ENCODE results near the gene ENPP7. TPM values are rescaled to one million over a fixed set of nuclear protein-coding genes. Genes with fewer than 3 reads are reported as not detected.

The ENPP7 gene
- total and polyA plus RNA-seq, 4 donors = 0.31 TPM; not detected in 3

DNA sequence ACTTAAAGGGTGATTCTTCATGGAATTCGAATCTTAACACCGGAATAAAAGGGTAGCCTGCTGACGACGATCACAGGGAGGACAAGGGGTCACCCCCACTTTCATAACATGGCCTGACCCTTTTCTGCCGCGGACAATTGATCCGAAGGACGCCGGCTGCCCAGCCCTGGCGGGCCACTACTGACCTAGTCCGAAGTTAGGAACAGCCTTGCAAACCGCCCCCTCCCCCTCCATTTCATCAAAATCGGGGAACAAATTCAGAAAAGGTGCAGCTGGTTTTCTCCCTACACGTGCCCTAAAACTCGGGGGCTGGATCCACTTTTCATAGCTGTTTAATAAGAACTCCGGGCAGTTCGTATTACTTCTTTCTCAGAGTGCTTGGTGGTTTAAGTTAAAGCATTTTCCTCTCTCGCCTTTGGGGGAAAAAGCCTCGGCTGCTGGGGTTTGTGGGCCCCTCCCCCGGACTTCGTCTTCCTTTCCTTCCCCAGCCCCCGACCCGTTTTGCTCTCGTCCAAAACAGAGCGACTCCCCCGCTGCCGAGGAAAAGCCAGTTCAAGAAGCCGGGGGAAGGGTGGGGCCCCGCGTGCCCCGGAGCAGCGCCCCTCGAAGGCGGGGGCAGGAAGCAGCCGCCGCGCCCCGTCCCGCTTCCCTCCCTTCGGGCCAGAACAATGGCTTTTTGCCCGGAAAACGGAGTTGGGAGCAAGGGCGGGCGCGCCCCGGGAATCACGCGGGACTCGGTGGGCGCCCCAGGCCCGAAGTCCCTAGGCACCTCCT, 46.6 kb downstream of the ENPP7 start:
- peaks cover 0 to 15% (median 2%) of the 10 kb centered on the region in 4 donors for H3K36me3 ChIP-seq (ENCODE audit: control insufficient read depth in 4 of 4, insufficient read depth in 4 of 4, low read length in 4 of 4)
- peak overlapping the region; percentile 25 to 67 for H3K9ac ChIP-seq (ENCODE audit: insufficient read depth in 1 of 2, low read length in 2 of 2)
- TF ChIP-seq, protein P1, sequence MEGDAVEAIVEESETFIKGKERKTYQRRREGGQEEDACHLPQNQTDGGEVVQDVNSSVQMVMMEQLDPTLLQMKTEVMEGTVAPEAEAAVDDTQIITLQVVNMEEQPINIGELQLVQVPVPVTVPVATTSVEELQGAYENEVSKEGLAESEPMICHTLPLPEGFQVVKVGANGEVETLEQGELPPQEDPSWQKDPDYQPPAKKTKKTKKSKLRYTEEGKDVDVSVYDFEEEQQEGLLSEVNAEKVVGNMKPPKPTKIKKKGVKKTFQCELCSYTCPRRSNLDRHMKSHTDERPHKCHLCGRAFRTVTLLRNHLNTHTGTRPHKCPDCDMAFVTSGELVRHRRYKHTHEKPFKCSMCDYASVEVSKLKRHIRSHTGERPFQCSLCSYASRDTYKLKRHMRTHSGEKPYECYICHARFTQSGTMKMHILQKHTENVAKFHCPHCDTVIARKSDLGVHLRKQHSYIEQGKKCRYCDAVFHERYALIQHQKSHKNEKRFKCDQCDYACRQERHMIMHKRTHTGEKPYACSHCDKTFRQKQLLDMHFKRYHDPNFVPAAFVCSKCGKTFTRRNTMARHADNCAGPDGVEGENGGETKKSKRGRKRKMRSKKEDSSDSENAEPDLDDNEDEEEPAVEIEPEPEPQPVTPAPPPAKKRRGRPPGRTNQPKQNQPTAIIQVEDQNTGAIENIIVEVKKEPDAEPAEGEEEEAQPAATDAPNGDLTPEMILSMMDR (IDR thresholded peaks at IDR 0.05; ENCODE audit: control extremely low read depth, extremely low read depth) = no peak
- DNase-seq (peak; percentile 88 to 91 (median 89)), ATAC-seq (ENCODE audit: insufficient read depth, low FRiP score) (peak; percentile 35)
- H3K27ac ChIP-seq (ENCODE audit: low read depth in 1 of 2, low read length in 1 of 2) = peak overlapping the region; percentile 11 to 26
- no peak overlapping the region for H3K4me3 ChIP-seq
- peaks cover 4 to 35% (median 4%) of the 10 kb centered on the region in 5 donors for H3K4me1 ChIP-seq (ENCODE audit: control insufficient read depth in 5 of 5, insufficient read depth in 5 of 5, low read length in 5 of 5)
- H3K27me3 ChIP-seq (ENCODE audit: control insufficient read depth in 3 of 3, insufficient read depth in 3 of 3, low read length in 2 of 3) = no peaks in the 10 kb centered on the region
- H3K9me3 ChIP-seq (ENCODE audit: control insufficient read depth in 4 of 4, insufficient read depth in 3 of 4, low read length in 3 of 4) = no peaks in the 10 kb centered on the region
- WGBS, 2 donors = 3 to 4% methylated on average over 32 to 51 of the region's 51 CpGs

- peak within 1 kb of the TSS; percentile 25 to 67 for H3K9ac ChIP-seq (ENCODE audit: insufficient read depth in 1 of 2, low read length in 2 of 2)
- no peaks in the 10 kb centered on the region for H3K9me3 ChIP-seq (ENCODE audit: control insufficient read depth in 4 of 4, insufficient read depth in 3 of 4, low read length in 3 of 4)
- H3K27ac ChIP-seq (ENCODE audit: low read depth in 1 of 2, low read length in 1 of 2) = peak within 1 kb of the TSS; percentile 11 to 26
- peak; percentile 85 to 90 (median 89) for DNase-seq
- WGBS, 2 donors = 0 to 1% methylated on average over 9 to 96 of the region's 96 CpGs
- TF ChIP-seq, protein P1 (IDR thresholded peaks at IDR 0.05; ENCODE audit: control extremely low read depth, extremely low read depth) = no peak
- peak within 1 kb of the TSS; percentile 57 for H3K4me3 ChIP-seq
- no peaks in the 10 kb centered on the region for H3K27me3 ChIP-seq (ENCODE audit: control insufficient read depth in 3 of 3, insufficient read depth in 3 of 3, low read length in 2 of 3)
- H3K36me3 ChIP-seq (ENCODE audit: control insufficient read depth in 4 of 4, insufficient read depth in 4 of 4, low read length in 4 of 4) = peaks cover 0 to 16% (median 5%) of the 10 kb centered on the region in 4 donors
- H3K4me1 ChIP-seq (ENCODE audit: control insufficient read depth in 5 of 5, insufficient read depth in 5 of 5, low read length in 5 of 5) = peaks cover 4 to 35% (median 4%) of the 10 kb centered on the region in 5 donors
- peak; percentile 61 for ATAC-seq (ENCODE audit: insufficient read depth, low FRiP score)
Measured at GRCh38 chr17:79777894-79778503, 47.3 kb downstream of the ENPP7 start, which contains the start of gene CBX2. TSS of gene CBX2 (plus strand) at chr17:79778148. CDS start at chr17:79778236, 88 bp downstream.

DNA sequence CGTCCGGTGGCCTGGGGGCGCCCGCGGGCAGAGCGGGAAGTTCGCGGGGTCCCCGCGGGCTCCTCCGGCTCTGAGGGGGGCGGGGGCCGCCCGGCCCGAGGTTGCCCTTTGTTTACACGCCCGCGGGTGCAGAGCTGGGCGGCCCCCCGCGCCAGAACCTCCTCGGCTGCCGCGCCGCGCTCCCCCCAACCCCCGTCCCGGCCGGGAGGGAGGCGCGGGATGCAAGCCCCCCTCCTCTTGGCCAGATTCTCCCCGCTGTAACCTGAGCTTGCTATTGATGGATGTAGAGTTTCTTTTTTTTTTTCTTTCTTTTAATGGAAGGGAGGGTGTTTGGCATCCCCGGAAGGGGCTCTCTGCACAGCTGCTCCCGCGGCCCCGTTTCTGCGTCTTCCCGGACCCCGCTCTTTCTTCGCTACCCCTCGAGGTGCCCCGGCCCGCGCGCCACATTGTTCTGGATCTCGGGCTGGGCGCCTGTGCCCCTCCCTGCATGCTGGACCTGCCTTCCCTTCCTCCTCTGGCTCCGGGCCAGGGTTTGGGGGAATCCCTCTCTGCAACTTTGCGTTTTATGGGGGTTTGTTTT, 47.9 kb downstream of the ENPP7 start:
- Histone ChIP-seq H3K27ac (ENCODE audit: low read depth in 1 of 2, low read length in 1 of 2) (no peak overlapping the region), H3K4me1 (ENCODE audit: control insufficient read depth in 5 of 5, insufficient read depth in 5 of 5, low read length in 5 of 5) (peaks cover 4 to 35% (median 4%) of the 10 kb centered on the region in 5 donors), H3K9ac (ENCODE audit: insufficient read depth in 1 of 2, low read length in 2 of 2) (no peak overlapping the region), H3K4me3 (peak overlapping the region; percentile 57), H3K27me3 (ENCODE audit: control insufficient read depth in 3 of 3, insufficient read depth in 3 of 3, low read length in 2 of 3) (no peaks in the 10 kb centered on the region), H3K36me3 (ENCODE audit: control insufficient read depth in 4 of 4, insufficient read depth in 4 of 4, low read length in 4 of 4) (peaks cover 0 to 16% (median 5%) of the 10 kb centered on the region in 4 donors), H3K9me3 (ENCODE audit: control insufficient read depth in 4 of 4, insufficient read depth in 3 of 4, low read length in 3 of 4) (no peaks in the 10 kb centered on the region)
- ATAC-seq (ENCODE audit: insufficient read depth, low FRiP score) = no peak
- WGBS, 2 donors = 1% methylated on average over 35 to 49 of the region's 49 CpGs
- peak; percentile 67 to 72 (median 69) for DNase-seq
- TF ChIP-seq, protein P1 (IDR thresholded peaks at IDR 0.05; ENCODE audit: control extremely low read depth, extremely low read depth) = no peak
